BJ (cell line): ENCODE measurements around the gene UGT2A3. TPM values are rescaled to one million over a fixed set of nuclear protein-coding genes. Genes with fewer than 3 reads are reported as not detected.

ENCODE experiments used
- CTCF ChIA-PET: fragments of 350-600 bp; formaldehyde crosslinking; extraction: SDS; loops from one replicate; lab custom pipeline; 2021; ENCODE audit warnings: antibody characterized with exemption, inconsistent platforms; lab: Yijun Ruan, JAX
- POLR2A ChIA-PET: fragments of 300-600 bp; sonication (Branson Sonifier 250); formaldehyde crosslinking; extraction: SDS; loops from one replicate; lab custom pipeline; 2021; ENCODE audit warnings: antibody characterized with exemption; lab: Charles Lee
- DNase-seq: peaks from one replicate; pipeline ENCODE4 v3.0.0-alpha.2; 2011; ENCODE audit warnings: low read depth
- H3K27me3 ChIP-seq: 2 replicates; pipeline ENCODE4 v1.6.0; 2011; ENCODE audit warnings: low read length; ENCODE audit not compliant: control insufficient read depth, insufficient read depth
- H3K36me3 ChIP-seq: 2 replicates; pipeline ENCODE4 v1.5.1; 2011; ENCODE audit warnings: low read length; ENCODE audit not compliant: control insufficient read depth, insufficient read depth
- H3K4me3 ChIP-seq: 2 replicates; pipeline ENCODE4 v1.5.1; 2011; ENCODE audit warnings: low read depth, mild to moderate bottlenecking, control low read depth, low read length
- polyA minus RNA-seq: library from RNA; depleted of rRNA, polyadenylated mRNA; stranded (reverse); fragments of >200 nt; gene quantifications from 2 replicates; pipeline ENCODE4 v1.2.3, GENCODE V29; 2011; rRNA and poly(A)+ RNA removed
- polyA plus RNA-seq: library from polyadenylated mRNA; depleted of rRNA; stranded (reverse); fragments of >200 nt; gene quantifications from 2 replicates; pipeline ENCODE4 v1.2.3, GENCODE V29; 2011; rRNA removed
- TF ChIP-seq, protein P1 (sequence below): IDR thresholded peaks from 2 replicates; pipeline ENCODE4 v1.5.1; 2011; ENCODE audit warnings: low read depth, mild to moderate bottlenecking, control low read depth, inconsistent platforms, low read length, moderate library complexity; ENCODE audit not compliant: insufficient read depth

UGT2A3 gene
- polyA plus RNA-seq, result not detected in 2 replicates
- not detected in 2 replicates for polyA minus RNA-seq

DNA sequence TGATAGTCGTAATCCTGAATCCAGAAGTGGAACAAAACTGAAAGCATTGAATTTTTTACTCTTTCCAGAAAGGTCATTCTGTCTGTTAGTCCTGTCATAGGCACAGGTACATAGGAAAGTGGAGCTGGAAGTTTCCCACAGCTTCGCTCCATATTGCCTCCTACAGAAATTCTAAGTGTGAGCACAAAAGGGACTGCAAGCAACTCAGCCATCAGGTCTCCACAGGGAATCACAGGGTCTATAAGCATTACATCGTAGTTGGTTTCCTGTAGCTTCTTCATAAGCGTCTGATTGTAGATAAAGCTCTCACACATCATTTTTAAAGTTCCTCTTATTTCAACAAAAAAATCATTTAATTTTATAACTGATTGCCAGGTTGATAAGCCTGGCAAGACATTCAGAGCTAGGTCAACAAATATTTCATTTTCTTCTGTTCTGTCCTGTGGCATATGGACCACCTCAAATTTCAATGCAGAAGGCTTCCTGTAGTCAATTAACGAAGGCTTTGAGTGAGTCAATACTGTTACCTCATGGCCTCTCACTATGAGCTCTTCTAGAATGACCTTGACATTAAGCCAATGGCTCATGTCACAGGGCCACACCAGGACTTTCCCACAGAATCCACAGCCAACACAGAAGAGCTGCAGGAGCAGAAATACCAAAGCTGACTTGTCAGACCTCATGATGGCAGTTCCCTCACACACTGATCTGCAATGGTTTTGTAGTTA, at the start of gene UGT2A3:
UGT2A3 (minus strand) TSS at position 727 of the 728 bp plus-strand sequence; CDS start at position 683, 44 bp downstream.
- TF ChIP-seq, protein P1, sequence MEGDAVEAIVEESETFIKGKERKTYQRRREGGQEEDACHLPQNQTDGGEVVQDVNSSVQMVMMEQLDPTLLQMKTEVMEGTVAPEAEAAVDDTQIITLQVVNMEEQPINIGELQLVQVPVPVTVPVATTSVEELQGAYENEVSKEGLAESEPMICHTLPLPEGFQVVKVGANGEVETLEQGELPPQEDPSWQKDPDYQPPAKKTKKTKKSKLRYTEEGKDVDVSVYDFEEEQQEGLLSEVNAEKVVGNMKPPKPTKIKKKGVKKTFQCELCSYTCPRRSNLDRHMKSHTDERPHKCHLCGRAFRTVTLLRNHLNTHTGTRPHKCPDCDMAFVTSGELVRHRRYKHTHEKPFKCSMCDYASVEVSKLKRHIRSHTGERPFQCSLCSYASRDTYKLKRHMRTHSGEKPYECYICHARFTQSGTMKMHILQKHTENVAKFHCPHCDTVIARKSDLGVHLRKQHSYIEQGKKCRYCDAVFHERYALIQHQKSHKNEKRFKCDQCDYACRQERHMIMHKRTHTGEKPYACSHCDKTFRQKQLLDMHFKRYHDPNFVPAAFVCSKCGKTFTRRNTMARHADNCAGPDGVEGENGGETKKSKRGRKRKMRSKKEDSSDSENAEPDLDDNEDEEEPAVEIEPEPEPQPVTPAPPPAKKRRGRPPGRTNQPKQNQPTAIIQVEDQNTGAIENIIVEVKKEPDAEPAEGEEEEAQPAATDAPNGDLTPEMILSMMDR, result no peak
- CTCF ChIA-PET, result no interaction called here
- H3K36me3 ChIP-seq, result no peaks in the 10 kb centered on the region
- no peak within 1 kb of the TSS for H3K4me3 ChIP-seq
- DNase-seq, result no peak
- H3K27me3 ChIP-seq, result no peaks in the 10 kb centered on the region
- POLR2A ChIA-PET, result no interaction called here

DNA sequence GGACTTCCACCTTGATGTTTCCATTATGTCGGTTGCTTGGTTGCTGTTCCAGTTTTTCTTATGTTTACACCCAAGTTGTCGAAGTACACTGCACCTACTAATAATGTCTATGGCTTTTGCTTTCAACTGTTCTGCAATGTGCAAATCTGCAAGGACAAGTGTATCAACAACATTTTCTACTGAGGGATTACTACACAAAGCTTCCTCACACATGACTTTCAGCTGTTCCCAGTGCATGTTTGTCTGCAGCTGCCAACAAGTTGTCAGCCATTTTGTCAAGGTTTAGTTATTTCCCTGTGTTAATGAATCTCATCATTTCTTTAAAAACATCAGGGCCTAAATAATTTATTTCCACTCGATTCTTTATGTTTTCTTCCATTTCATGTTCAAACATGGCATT, 45.4 kb upstream of the UGT2A3 start:
- DNase-seq, result no peak
- ChIA-PET CTCF (no interaction called here), POLR2A (no interaction called here)

DNA sequence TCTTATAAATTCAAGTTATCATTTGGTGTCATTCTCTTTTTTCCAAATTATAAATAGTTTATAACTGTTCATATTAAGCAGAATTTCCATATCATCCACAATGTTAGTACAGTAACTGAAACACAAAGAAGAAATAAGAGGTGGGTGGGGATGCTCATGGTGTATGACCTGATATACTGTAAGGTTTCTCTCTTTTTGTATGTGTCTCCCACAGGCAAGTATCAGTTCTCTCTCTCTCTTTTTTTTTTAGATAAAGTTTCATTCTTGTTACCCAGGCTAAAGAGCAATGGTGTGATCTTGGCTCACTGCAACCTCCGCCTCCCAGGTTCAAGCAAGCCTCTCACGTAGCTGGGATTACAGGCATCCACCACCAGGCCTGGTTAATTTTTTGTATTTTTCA, 43.7 kb upstream of the UGT2A3 start:
- ChIA-PET CTCF (no interaction called here), POLR2A (no interaction called here)
- TF ChIP-seq, protein P1, result no peak
- Histone ChIP-seq H3K4me3 (no peak overlapping the region), H3K36me3 (no peaks in the 10 kb centered on the region), H3K27me3 (no peaks in the 10 kb centered on the region)
- no peak for DNase-seq

More for the DNA sequence above, 45.4 kb upstream of the UGT2A3 start:
- H3K4me3 ChIP-seq, result no peak overlapping the region
- TF ChIP-seq, protein P1, result no peak
- H3K36me3 ChIP-seq, result no peaks in the 10 kb centered on the region
- no peaks in the 10 kb centered on the region for H3K27me3 ChIP-seq

DNA sequence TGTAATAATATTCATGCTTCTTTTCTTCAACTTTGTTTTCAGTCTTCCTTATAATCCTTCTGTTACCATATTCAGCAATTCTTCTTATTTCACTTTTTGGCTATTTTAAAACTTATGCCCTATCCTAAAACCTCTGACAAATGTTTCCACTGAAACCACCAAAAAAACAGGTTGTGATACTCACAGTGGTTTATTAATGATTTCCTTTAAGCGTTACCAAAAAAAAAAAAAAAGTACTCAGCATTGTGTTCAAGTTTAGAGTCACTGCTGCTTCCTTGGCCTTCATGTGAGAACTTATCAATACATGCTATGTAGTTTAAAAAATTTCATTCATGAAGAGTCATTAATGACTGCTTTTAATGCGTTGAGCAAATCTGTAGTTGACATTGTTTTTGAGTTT, 35.4 kb upstream of the UGT2A3 start:
- no peak for DNase-seq
- no peak overlapping the region for H3K4me3 ChIP-seq
- CTCF ChIA-PET, result no interaction called here
- no peaks in the 10 kb centered on the region for H3K27me3 ChIP-seq
- POLR2A ChIA-PET, result no interaction called here
- H3K36me3 ChIP-seq, result no peaks in the 10 kb centered on the region
- TF ChIP-seq, protein P1, result no peak

DNA sequence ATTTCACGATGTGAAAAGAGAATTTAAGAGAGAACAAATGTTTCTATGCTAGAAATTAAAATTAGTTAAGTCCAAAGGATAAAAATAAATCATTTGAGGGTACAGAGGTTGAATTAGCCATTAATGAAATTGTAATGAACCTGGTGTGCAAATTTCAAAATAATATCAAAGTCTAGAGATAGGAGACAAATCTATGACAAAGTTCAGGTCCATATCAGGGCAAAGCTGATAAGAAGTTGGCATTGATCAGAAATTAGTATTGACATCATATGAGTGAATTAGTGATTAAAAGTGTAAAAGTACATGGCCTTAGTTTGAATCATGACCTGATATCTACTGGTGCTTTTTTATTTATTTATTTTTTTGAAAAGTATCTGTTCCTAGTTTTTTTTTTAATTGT, 33.8 kb upstream of the UGT2A3 start:
- no peaks in the 10 kb centered on the region for H3K36me3 ChIP-seq
- no peak overlapping the region for H3K4me3 ChIP-seq
- no peak for DNase-seq
- H3K27me3 ChIP-seq, result no peaks in the 10 kb centered on the region
- TF ChIP-seq, protein P1, result no peak
- CTCF ChIA-PET, result no interaction called here
- POLR2A ChIA-PET, result no interaction called here
